Sciatic nerve (tissue), 2 donors: ENCODE measurements around the gene LPP. TPM values are rescaled to one million over a fixed set of nuclear protein-coding genes. Genes with fewer than 3 reads are reported as not detected.

ENCODE experiments used
- ATAC-seq: fragments of 200-7000 bp; cut with Tn5 transposase; one replicate; pipeline ENCODE4 v1.9.1; 2020; ENCODE audit warnings: mild to moderate bottlenecking, moderate library complexity
- DNase-seq: peaks from one replicate; pipeline ENCODE4 v3.0.0-alpha.2; 2020; ENCODE audit warnings: low spot score
- intact Hi-C: fragments of 100-400 bp; cut with DNase I; formaldehyde crosslinking; loops from one replicate; pipeline ENCODE4 v1.14.2; 2022
- total RNA-seq: library from RNA; stranded (reverse); fragmentation: NEBNext Ultra II Directional; extraction: Animal tissue kit (Norgen Biotek cat#: 25700); gene quantifications from one replicate; pipeline ENCODE4 v1.2.1, GENCODE V29; 2021
- donor health status: DM: no; HTN: no; CAD: no.
- donor health status: DM: no; HTN: no; CAD: no.

The LPP gene
- total RNA-seq, 1 donor from 2014 or later: 231 TPM

- DNase-seq (no peak), ATAC-seq (no peak)
- intact Hi-C loops: no loop called here
Observed at GRCh38 chr3:188336178-188336577, 182.2 kb downstream of the LPP start.

GRCh38 chr3:188337232-188337631 lies 183.3 kb downstream of the LPP start:
- intact Hi-C loops: no loop called here
- ATAC-seq (peak; percentile 11), DNase-seq (no peak)

GRCh38 chr3:188338086-188338485 lies 184.1 kb downstream of the LPP start:
- intact Hi-C loops: no loop called here
- DNase-seq (no peak), ATAC-seq (no peak)

GRCh38 chr3:188339410-188340295 lies 185.7 kb downstream of the LPP start:
- intact Hi-C loops: no loop called here
- ATAC-seq: no peak
- DNase-seq: no peak

GRCh38 chr3:188341501-188341900 lies 187.5 kb downstream of the LPP start:
- intact Hi-C loops: no loop called here
- DNase-seq (no peak), ATAC-seq (peak; percentile 80)

- ATAC-seq (no peak), DNase-seq (no peak)
- intact Hi-C loops: no loop called here
Observed at GRCh38 chr3:188342991-188343732, 189.2 kb downstream of the LPP start.

- ATAC-seq: no peak
- intact Hi-C loops: no loop called here
Observed at GRCh38 chr3:188343894-188344293, 189.9 kb downstream of the LPP start.

GRCh38 chr3:188345223-188345622 lies 191.3 kb downstream of the LPP start:
- no peak for DNase-seq
- intact Hi-C loops: no loop called here
- ATAC-seq: no peak

More at GRCh38 chr3:188343894-188344293, 189.9 kb downstream of the LPP start:
- DNase-seq: no peak

GRCh38 chr3:188348435-188349244 lies 194.7 kb downstream of the LPP start:
- peak; percentile 96 for ATAC-seq
- intact Hi-C loops: no loop called here

GRCh38 chr3:188349351-188349901 lies 195.5 kb downstream of the LPP start:
- ATAC-seq: peak; percentile 64
- intact Hi-C loops: no loop called here
- DNase-seq: no peak

More at GRCh38 chr3:188348435-188349244, 194.7 kb downstream of the LPP start:
- peak; percentile 80 for DNase-seq

- intact Hi-C loops: no loop called here
- DNase-seq: no peak
- ATAC-seq: no peak
Observed at GRCh38 chr3:188349933-188350332, 196.0 kb downstream of the LPP start.

GRCh38 chr3:188350961-188351360 lies 197.0 kb downstream of the LPP start:
- no peak for ATAC-seq
- no peak for DNase-seq
- intact Hi-C loops: no loop called here

- no peak for ATAC-seq
- intact Hi-C loops: no loop called here
- no peak for DNase-seq
Observed at GRCh38 chr3:188351648-188352047, 197.7 kb downstream of the LPP start.

GRCh38 chr3:188352196-188352927 lies 198.4 kb downstream of the LPP start:
- no peak for ATAC-seq

GRCh38 chr3:188353426-188353825 lies 199.5 kb downstream of the LPP start:
- no peak for ATAC-seq
- intact Hi-C loops: no loop called here
- DNase-seq: no peak

More at GRCh38 chr3:188352196-188352927, 198.4 kb downstream of the LPP start:
- DNase-seq: no peak
- intact Hi-C loops: no loop called here

- intact Hi-C loops: no loop called here
- ATAC-seq (no peak), DNase-seq (no peak)
Observed at GRCh38 chr3:188358787-188359493, 205.0 kb downstream of the LPP start.

GRCh38 chr3:188360364-188360881 lies 206.5 kb downstream of the LPP start:
- DNase-seq (no peak), ATAC-seq (no peak)
- intact Hi-C loops: no loop called here

- DNase-seq (no peak), ATAC-seq (no peak)
- intact Hi-C loops: no loop called here
Observed at GRCh38 chr3:188361888-188362287, 207.9 kb downstream of the LPP start.
